HG02623 (cell line): Measurements from ENCODE around the gene PLCB2.

Experiments used
- ATAC-seq: cut with Tn5 transposase; IDR thresholded peaks from one replicate; pipeline ENCODE4 v1.9.1; 2021; ENCODE audit warnings: moderate library complexity; ENCODE audit not compliant: unreplicated experiment

PLCB2 gene

DNA sequence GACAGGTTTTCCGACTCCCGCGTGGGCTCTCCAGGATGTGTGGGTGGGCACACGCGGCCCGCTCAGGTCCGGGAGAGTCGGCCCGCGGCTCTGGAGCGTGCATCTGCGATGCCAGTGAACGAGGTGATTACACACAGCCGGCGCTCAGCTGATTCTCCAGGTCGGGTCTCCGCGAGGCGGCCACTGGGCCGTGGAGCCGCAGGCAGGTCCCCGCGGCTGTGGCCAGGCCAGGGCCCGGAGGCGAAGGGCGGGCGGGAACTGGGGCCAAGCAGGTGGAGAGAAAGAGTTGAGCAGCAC, 55.6 kb downstream of the PLCB2 start:
- no peak for ATAC-seq

DNA sequence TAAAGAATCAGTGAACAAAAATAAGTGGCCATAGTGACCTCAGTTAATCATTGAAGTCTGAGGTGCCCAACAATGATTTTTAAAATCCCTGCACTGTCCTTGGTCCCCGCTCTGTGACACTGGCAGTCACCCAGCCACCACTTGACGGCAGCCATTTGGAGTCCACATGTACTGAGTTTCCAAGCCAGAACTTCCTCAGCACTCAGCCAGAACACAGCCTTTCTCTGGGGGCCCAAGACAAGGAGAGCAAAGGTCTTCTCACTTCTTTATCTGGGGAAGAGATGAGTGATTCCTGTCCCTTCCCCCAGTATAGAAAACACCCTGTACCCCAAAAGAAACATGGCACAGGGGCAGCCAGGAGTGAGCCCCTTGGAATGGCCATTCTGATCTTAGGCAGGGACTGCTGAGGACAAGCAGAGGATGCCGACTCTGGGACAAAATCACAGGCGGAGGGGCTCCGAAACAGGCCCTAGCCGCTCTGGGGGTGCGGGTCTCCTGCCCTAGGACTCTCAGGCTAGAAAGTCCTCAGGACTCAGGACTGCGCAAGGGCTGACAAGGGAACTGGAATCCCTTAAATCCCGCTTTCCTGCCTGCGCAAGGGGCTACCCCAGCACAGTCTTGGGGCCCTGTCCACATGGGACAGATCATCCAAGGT, 56.1 kb downstream of the PLCB2 start:
- ATAC-seq, result no peak

DNA sequence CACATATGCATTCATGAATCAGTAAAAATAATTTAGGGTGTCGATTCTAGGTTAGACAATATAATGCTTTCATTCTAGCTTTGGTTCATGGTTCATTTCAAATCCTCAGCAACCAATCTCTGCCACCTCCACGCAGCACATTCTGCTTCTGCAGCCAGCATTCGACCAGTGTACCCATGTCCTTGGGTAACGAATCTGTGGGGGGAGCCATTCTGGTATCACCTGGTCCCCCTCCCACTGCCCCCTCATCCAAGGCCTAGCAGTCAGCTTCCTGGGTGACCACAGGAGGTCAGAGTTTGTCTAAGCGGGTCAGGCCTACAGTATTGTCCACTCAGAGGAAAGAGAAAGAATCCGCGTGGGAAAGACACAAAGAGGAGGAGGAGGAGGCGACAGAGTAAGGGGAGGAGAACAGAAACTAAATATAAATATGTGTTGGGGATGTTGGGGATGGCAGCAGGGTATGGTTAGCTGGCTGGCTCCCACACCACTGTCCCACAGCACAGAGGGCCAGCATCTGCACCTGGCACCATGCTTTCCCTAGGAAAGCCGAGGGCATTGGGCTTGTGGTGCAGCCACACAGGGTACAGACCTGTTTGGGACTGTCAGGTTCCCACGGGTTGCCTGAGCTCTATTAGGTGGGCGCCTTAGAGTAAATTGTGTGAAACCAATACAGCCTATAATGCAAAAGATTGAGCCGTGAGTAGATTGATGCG, 56.8 kb downstream of the PLCB2 start:
- ATAC-seq, result no peak

DNA sequence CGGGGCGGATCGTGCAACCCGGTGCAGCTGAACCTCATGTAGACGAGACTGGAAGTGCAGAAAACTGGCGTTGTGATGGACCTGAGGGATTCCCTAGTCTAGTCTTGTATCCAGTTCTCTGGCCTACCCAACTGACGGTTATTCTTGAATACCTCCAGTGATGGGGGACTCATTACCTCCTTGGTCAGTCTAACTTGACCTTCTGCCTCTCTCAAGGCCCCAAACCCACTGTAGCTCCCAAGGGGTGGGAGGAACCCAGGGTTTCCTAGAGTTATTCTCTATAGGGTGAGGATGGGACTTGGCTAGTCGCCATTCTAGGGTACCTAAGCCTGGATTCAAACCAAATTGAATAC, 57.5 kb downstream of the PLCB2 start:
- ATAC-seq, result no peak

DNA sequence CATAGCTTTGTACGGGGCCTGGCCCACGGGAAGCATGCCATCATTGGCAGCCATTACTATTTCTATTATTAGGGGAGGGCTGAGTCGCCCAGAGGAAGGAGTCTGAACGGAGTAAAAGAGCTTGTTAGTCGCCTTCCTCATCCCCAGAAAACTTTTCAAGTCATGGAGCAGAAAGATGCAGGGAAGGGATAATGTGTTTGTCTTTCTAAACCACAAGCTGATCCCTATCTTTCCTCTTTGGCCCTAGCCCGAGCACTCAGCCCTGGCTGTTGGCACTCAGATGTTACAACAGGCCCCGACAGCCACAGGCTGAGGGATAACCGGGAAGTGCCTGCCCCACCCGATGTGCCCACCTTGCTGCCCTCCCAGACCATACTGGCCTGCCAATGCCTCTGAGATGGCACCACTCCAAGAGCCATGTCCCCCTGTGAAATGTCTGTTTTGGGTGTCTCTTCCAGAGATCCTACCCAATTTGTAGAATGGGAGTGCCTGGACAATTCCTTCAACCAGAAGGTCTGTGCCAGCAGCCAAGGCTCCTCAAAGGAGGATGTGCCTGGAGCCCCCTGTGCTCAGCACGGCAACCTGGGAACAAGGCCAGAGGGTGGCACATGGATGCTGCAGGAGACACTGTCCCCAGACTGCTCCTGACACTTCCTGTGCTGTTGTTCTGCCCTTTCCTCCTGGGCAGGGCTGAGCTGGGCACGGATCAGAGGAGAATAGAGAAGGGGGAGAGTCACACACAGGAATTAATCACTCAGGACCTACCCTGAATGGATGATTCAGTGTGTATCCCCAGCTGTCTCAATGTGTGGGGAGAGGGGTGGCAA, 58.0 kb downstream of the PLCB2 start:
- no peak for ATAC-seq

DNA sequence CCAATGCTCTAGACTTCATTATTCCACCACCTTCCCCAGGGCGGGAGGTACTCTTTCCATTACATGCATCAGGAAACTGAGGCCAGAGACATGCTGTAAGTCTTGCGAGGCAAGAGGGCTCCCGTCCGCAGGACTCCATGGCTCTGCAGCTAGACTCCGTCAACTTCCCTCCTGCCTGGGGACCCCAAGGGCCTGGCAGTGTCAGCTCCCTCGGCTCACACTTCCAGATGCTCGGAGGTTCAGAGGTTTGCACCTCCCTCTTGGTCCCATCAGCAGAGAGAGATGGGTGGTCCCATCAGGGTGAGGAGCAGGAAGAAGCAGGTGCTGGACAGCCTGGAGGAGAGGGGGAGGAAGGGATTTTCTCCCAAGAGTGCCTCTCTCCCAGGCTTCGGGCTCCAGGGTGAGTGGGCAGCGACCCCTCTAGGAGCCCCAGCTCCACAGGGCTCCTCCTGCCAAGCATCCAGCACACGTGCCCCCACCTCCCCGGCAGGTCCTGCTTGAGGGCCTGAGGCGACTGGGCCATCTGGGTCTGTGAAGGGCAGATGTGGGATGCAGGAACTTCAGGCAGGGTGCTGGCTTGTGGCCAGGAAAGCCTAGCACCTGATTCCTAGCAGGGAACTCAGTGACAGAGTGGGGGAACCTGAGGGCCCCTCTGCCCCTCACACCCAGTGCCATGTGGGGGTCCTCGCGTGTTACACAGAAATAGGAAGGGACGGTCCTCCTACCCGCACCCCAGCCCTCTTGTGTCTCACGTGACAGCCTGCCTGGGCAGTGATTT, 59.5 kb downstream of the PLCB2 start:
- ATAC-seq, result no peak

DNA sequence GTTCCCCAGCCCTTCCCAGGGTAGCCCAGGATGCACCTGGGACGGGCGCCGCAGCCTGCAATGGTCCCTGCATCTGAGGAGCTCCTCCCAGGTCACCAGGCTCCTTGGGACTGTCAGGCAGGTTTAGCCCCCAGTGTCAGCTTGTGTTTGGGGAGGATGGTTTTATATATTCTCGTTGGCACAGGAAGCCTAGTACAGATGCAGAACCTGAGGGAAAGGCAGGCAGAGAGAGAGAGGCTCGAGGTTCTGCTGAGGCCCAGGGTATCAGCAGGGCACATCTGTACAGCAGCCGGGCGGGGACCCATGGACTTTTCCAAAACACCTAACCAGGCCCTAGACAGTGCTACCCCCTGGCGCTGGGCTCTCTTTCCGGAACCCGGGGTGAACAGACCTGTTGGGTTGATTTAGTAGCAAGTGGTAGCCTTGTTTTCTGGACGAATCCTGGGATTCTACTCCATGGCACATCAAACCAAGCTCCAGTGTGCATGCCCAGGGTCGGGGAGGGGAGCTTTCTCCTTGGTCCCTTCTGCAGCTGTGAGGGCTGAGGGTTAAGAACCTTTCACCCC, 60.2 kb downstream of the PLCB2 start:
- ATAC-seq, result no peak

DNA sequence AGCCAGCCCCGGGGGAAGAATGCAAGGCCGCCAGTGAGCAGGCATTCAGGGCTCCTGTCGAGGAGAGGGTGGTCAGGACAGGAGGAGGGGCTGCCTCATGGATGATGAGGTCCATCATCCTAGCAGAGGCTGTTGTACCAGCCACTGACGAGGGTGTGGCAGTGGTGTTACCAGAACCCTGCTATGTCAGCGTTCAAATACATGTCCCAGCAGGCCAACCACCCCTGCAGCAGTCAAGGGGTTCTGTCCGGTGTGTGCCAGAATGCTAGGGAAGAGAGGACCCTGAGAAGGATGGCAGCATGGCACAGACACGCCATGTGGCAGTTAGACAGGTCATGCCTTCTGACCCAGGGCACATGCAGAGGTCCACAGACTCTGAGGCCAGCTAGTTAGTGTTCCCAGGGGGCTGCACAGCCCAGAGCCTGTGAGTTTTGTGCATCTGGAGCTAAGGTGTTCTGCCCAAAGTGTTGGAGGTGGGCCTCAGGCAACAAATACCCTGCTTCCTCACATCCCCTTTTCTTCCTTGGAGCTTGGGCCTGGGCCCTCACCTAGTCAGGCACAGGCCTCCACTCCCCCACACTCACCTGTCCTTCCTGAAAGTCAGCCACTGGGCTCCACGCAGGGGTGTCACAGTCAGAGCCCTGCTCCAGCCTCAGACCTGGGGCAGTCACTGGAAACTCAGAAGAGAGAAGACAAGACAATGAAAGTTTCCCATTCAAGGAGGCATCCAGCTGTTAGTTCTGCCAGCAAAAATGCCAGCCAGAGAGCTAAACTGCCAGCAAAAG, 61.0 kb downstream of the PLCB2 start:
- no peak for ATAC-seq

DNA sequence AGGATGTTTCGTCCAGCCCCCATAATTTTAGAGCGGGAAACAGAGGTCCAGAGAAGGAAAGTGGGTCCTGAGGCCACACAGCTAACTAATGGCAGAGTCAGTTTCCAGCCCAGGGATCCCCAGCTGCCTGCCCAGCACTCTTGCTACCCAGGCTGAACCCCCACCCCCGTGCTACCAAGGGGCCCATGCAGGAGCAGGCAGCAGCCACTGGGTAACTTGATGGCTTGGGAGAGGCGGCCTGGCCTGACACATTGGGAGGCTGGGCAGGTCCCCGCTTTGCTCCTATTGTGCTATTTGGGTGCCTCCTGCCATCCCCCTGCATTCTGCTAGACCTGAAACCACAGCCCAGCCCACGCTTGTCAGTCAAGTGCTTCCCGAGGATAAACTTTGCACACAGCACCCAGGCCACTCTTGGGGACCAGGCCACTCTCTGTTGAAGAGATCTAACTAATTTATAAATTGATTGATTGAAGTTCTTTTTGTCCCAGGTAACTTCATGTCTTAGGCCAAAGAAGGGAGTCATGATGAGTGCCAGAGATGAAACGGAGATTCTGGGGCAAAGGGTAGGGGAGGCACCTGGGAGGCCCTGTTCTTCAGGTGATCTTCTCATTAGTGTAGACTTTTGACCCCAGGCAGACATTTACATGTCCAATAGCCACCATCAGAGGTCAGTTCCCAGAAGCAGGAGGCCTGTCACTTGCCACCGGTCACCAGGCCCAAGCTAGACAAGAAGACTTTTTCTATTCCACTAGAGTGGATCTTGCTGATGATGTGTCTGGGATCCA, 61.9 kb downstream of the PLCB2 start:
- no peak for ATAC-seq

DNA sequence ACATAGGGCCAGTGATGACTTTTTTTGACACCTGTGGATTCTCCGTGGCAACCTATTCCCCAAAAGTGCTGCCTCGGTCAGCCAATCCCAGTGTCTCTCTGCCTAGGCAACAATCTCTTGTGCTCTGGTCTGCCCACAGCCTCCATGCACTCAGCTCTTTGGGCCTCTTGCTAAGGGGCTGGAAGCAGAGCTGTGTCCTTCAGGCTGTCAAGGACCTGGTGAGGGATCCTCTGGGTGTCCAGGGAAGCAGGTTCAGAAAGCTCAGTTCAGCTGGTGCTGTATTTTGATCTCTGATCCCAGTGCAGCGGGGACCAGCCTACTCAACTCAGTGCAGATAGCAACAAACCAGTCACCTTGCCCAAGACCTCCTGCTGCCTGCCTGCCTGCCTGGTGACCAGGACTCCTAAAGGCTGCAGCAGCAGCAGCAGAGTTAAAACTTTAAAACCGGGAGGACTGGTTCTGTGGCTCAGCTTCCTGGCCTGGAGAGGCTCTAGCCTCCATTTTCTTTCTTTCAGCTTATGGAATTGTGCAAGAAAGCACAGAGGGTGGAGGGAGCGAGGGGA, 62.7 kb downstream of the PLCB2 start:
- no peak for ATAC-seq

DNA sequence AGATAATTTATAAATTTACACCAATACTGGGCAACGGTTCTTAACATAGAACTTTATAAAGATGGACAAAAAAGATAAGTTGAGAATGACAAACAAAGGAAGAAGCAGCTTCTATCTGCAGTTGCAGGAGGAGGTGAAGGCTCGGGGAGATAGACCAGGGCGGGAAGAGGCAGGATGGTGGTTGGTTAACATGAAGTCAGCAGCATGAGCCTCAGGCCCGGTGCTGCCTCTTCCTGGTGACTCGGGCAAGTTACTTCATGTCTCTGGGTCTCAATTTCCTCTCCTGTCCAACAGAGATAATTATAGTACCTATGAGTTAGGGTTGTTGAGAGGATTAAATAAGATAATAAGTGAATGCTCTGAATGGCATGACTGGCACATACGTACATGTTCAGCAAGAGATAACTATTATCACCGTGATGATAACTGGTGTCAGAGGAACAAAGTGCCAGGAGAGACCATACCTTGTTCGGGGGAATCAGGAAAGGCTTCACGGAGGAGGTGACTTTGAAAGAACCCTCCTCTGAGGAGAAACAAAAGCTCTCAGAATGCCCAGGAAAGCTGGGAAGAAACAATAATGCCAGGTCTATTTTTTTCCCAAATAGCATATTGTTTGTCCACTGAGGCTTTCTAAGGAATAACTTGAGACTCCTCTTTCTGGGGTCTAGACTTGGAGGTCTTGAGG, 64.5 kb downstream of the PLCB2 start:
- no peak for ATAC-seq

DNA sequence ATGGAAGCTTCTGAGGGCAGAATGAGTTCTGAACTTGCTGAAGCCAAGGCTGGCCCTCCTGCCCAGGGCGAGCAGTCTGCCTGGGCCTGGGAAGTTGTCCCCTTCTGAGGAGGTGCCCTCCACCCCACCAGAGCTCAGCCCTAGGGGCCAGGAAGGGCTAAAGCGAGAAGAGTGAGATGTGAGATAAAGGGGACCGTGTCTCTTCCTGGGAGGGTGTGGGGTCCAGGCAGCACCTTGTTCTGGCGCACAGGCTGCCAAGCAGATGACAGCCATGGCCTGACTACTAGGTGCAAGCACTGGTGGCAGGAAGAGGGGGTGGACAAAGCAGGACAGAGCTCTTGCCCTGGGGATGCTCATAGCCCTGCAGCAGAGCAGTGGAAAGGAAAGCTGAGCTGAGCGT, 65.1 kb downstream of the PLCB2 start:
- ATAC-seq, result no peak

DNA sequence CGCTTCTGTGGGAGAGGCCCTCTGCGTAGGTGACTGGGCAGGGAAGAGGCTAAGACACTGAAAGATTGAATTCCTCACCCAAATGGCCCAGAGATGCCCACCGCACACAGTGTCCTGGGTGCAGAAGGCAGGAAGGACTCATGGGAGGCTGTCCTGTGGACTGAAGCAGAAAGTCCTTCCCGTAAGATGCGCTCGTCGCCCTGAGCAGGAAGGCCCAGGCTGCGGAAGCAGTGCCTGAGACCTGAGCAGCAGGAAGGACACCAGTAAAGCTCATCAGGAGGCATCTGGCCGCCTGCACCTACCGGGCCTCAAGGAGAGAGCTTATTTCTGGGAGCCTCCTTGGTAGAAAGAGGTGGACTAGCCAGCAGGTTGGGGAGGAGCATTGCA, 65.5 kb downstream of the PLCB2 start:
- ATAC-seq, result no peak

DNA sequence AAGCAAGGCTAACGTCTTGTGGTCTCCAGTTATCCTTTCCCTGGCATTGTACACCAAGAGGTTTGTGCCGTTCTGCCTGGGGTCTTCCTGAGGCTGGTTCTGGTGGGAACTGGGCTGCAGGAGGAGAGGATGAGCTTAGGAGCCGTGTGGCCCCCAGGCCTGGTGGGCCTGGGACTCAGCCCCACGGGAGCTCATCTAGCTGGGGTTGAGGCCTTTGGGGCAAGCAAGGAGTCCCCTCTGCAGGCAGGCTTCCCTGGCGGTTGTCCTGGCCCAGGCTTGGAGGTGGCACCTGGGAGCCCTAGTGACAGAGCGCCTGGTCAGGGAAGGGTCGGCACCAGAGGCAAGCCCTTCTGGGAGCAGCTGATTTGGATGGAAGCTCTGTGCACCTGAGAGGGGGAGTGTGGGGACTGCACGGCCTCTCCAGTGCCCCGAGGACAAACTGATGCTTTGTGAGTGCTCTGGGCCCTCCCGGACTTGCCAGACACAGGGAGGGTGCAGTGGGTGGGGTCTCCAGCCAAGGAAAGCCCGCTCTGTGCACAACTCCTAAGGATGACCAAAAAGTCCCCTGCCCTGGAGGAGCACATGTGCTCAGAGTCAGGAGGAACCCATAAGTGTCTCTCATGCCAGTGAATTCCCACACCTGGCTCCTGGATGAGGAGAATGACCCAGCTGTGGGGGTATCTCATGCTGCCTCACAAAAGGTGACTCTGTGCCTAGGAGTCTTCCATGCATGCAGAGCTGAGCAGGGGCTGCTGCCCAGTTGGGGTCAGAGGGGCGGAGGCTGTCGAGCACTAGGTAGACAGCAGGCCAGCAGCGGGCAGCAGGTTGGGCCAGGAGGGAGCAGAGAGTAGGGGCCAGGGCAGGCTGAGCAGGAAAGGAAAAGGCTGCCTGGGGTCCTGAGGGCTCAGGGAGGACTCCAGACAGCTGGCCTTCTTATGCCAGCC, 66.2 kb downstream of the PLCB2 start:
- ATAC-seq, result no peak

DNA sequence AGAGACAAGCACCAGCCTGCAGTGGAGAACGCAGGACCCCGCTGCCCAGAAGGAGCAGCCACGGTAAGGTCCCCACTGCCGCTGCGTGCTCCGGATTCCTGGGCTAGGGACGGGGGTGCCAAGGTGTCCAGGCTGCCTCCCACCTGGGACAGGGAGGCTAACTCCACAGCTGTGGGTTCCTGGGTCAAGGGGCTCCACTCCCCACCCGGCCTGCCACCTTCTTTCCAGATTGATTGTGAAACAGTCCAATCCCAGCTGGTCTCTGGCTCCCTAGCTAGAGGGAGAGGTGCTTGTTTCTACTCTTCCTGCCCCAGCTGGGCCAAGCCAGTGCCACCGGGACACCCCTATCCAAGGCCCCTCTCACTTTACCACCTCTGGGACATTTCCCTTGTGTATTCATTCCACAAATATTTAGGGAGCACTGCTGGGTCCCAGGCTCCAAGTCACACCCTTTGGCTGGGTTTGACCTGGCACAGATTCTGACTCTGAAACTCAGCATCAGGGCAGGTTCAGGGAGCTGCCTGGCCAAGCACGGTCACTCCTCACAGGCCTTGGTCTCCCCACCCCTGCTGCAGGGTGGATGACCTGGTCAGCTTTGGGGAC, 67.0 kb downstream of the PLCB2 start:
- no peak for ATAC-seq

DNA sequence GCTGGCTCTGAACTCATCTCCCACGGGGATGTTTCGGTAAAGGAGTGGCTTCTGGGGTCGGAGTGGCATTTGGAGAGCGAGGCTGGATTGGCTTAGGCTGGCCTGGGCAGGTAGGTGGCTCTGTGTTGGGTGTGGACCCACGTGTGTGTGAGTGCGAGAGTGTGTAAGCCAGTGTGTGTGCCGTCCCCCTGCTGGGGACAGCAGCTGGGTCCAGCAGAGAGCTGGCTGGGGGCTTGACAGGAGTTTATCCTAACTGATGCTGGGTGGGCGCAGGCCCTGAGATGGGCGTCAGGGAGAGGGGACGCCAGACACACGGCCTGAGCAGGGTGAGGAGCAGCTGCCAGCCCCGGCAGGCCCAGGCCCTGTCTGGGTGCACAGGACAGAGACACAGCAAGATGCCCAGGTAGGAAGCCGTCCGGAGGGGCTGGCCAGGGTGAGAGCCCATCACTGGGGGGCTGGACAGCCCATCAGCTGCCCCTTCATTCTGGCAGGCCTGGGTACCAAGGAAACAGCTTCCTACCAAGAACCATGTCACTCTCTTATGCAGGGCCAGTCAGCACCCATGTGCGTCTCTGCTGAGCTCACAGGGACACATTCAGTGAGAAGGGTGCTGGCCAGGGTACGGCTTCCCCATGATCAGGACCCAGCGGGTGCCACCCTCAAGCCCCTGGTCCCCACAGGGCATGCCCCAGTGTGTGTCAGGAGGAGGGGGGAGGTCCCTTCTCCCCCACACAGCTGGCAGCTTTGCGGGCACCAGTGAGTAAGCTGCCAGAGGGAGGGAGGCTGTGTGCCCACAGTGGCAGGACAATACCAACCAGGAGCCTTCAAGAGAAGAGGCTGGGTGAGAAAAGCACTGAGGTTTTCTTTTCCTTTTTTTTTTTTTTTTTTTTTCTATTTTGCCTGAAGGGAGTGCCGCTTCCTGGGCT, 67.8 kb downstream of the PLCB2 start:
- no peak for ATAC-seq
